RPMI8226 (cell line): ENCODE data around the gene MTA2.

Experiments used
- DNase-seq: peaks from one replicate; pipeline ENCODE4 v3.0.0-alpha.2; 2015

Gene MTA2

GRCh38 chr11:62612366-62613290 lies 11.0 kb upstream of the MTA2 start, which contains the start of the genes EML3 and ROM1:
EML3 (minus strand) TSS chr11:62612775; CDS start chr11:62612457, 318 bp downstream.
ROM1 (plus strand) TSS chr11:62613257; CDS start chr11:62613282, 25 bp downstream.
- DNase-seq: peak; percentile 91

- DNase-seq: peak; percentile 59
Observed at GRCh38 chr11:62611705-62612365, 10.2 kb upstream of the MTA2 start.

GRCh38 chr11:62610814-62611704 lies 9.4 kb upstream of the MTA2 start:
- DNase-seq: no peak

- DNase-seq: no peak
Observed at GRCh38 chr11:62610403-62610802, 8.7 kb upstream of the MTA2 start.

GRCh38 chr11:62608776-62609175 lies 7.1 kb upstream of the MTA2 start:
- no peak for DNase-seq

- no peak for DNase-seq
Observed at GRCh38 chr11:62607714-62608113, 6.0 kb upstream of the MTA2 start.

- DNase-seq: no peak
Observed at GRCh38 chr11:62605902-62606301, 4.2 kb upstream of the MTA2 start.

GRCh38 chr11:62605467-62605866 lies 3.8 kb upstream of the MTA2 start:
- DNase-seq: no peak

- DNase-seq: no peak
Observed at GRCh38 chr11:62604460-62605120, 2.9 kb upstream of the MTA2 start.

- no peak for DNase-seq
Observed at GRCh38 chr11:62603776-62604299, 2.2 kb upstream of the MTA2 start.

GRCh38 chr11:62603072-62603408 lies 1.4 kb upstream of the MTA2 start:
- DNase-seq: no peak

GRCh38 chr11:62602141-62603071 lies 741 bp upstream of the MTA2 start:
- no peak for DNase-seq

- DNase-seq: peak; percentile 47
Observed at GRCh38 chr11:62601122-62601371, 618 bp downstream of the MTA2 start.

- DNase-seq: peak; percentile 44
Observed at GRCh38 chr11:62600367-62601121, 1.1 kb downstream of the MTA2 start.

GRCh38 chr11:62599901-62600300 lies 1.8 kb downstream of the MTA2 start:
- DNase-seq: no peak

- DNase-seq: peak; percentile 99
Observed at GRCh38 chr11:62599069-62599696, 2.5 kb downstream of the MTA2 start.

GRCh38 chr11:62595124-62595523 lies 6.5 kb downstream of the MTA2 start:
- DNase-seq: no peak

- peak; percentile 89 for DNase-seq
Observed at GRCh38 chr11:62593434-62594044, 8.1 kb downstream of the MTA2 start.

- DNase-seq: no peak
Observed at GRCh38 chr11:62592989-62593421, 8.7 kb downstream of the MTA2 start.
